C4-2B (cell line): ENCODE measurements around the gene AHNAK.

Experiments
- ZFX ChIP-seq: fragments of 450-650 bp; IDR thresholded peaks from 2 replicates; pipeline ENCODE4 v1.6.1; 2017
- TF ChIP-seq, protein P1 (sequence below): fragments of 450-650 bp; conservative IDR thresholded peaks from 2 replicates; pipeline ENCODE4 v1.5.1; 2017; ENCODE audit warnings: mild to moderate bottlenecking

DNA sequence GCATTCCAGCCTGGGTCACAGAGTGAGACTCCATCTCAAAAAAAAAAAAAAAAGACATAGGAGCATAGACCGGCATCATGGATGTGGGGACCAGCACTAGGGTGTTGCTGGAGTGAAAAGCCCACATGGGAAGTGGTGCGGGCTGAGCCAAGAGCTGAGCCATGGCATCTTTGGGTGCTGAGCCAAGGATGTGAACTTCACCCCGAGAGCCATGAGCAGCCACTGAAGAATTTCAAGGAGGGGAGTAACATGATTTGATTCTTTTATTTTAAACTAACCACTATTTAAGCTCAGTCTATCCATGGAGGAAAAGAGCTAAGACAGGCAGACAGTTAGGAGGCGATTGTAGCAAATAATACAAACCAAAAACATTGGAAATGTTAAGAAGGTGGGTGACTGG lies 57.4 kb downstream of the AHNAK start:
- TF ChIP-seq, protein P1, sequence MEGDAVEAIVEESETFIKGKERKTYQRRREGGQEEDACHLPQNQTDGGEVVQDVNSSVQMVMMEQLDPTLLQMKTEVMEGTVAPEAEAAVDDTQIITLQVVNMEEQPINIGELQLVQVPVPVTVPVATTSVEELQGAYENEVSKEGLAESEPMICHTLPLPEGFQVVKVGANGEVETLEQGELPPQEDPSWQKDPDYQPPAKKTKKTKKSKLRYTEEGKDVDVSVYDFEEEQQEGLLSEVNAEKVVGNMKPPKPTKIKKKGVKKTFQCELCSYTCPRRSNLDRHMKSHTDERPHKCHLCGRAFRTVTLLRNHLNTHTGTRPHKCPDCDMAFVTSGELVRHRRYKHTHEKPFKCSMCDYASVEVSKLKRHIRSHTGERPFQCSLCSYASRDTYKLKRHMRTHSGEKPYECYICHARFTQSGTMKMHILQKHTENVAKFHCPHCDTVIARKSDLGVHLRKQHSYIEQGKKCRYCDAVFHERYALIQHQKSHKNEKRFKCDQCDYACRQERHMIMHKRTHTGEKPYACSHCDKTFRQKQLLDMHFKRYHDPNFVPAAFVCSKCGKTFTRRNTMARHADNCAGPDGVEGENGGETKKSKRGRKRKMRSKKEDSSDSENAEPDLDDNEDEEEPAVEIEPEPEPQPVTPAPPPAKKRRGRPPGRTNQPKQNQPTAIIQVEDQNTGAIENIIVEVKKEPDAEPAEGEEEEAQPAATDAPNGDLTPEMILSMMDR: no peak
- no peak for TF ChIP-seq ZFX
